Body of pancreas (tissue), 4 donors: ENCODE results near the gene PPP4R2. TPM values are rescaled to one million over a fixed set of nuclear protein-coding genes. Genes with fewer than 3 reads are reported as not detected.
"Not testable (repeated sequence)": the region's sequence is repeated elsewhere in the genome, so short reads cannot be mapped to it uniquely, and the experiment has no call there.

Experiments used
- ATAC-seq: fragments of 150-250 bp; one replicate; pipeline ENCODE4 v1.9.1; 2016
- DNase-seq, 4 donors: peaks; one replicate each; pipeline ENCODE4 v3.0.0-alpha.2; 2019
- H3K27ac ChIP-seq, 4 donors: fragments of 200-600 bp; sonication (generic); 1 replicate in 3 of 4; 2 replicates in 1 of 4; pipeline versions ENCODE4 v1.5.1 to v1.6.1; 2016 to 2019; ENCODE audit warnings: mild to moderate bottlenecking in 1 of 4, mixed read lengths in 1 of 4, moderate library complexity in 1 of 4
- H3K27me3 ChIP-seq, 2 donors: fragments of 200-600 bp; sonication (generic); one replicate each; pipeline ENCODE4 v1.6.0; 2016; ENCODE audit warnings: mild to moderate bottlenecking in 1 of 2
- H3K36me3 ChIP-seq, 2 donors: fragments of 200-600 bp; sonication (generic); replicated peaks in 1 of 2; 2 replicates each; pipeline ENCODE4 v1.5.1; 2016; ENCODE audit warnings: low read depth in 2 of 2; ENCODE audit not compliant: insufficient read depth in 1 of 2
- H3K4me1 ChIP-seq: fragments of 200-600 bp; sonication (generic); one replicate; pipeline ENCODE4 v1.6.0; 2016
- H3K4me3 ChIP-seq, 2 donors: fragments of 200-600 bp; sonication (generic); 1 replicate in 1 of 2; 2 replicates in 1 of 2; pipeline ENCODE4 v1.5.1; 2016 to 2019
- H3K9me3 ChIP-seq, 3 donors: fragments of 200-600 bp; sonication (generic); 1 replicate in 2 of 3; 2 replicates in 1 of 3; pipeline ENCODE4 v1.5.1; 2016
- POLR2A ChIP-seq, 3 donors: fragments of 450-650 bp; IDR thresholded peaks; one replicate each; pipeline ENCODE4 v1.6.1; 2016; ENCODE audit warnings: antibody characterized with exemption in 3 of 3, mild to moderate bottlenecking in 2 of 3
- WGBS, 2 donors: methylation state at CpG; one replicate each; pipeline ENCODE4 v1.1.5; 2017; 5-methylcytosine and 5-hydroxymethylcytosine counted together
- intact Hi-C: fragments of 100-400 bp; cut with DNase I; formaldehyde crosslinking; loops from one replicate; pipeline ENCODE4 v1.15.1; 2023
- total RNA-seq, 2 donors: library from RNA; depleted of rRNA; stranded (reverse); fragments of >200 nt; gene quantifications; one replicate each; pipeline ENCODE4 v1.1.0, GENCODE V29; 2016
- TF ChIP-seq, protein P1 (sequence below), 7 experiments: fragments of 450-650 bp in 4 of 7; fragments of 200-600 bp in 3 of 7; sonication (generic) in 3 of 7; IDR thresholded peaks; one replicate each; pipeline ENCODE4 v1.5.1; 2016 to 2019; ENCODE audit warnings: antibody characterized with exemption in 7 of 7

PPP4R2 gene
- total RNA-seq, 2 donors from 2014 or later = 21.5 to 28.0 TPM

DNA sequence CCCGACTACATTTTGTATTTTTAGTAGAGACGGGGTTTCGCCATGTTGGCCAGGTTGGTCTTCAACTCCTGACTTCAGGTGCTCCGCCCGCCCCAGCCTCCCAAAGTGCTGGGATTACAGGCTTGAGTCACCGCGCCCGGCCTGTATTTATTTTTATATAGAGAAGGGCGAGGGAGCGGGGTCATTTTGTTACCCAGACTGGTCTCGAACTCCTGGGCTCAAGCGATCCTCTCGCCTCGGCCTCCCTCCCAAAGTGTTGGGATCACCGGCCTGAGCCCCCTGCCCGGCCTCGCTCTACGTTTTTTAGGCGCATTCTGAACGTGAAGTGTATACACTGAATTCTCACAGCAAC lies 514 bp upstream of the PPP4R2 start:
- WGBS, 2 donors = 80 to 87% methylated on average over 20 of the region's 20 CpGs
- TF ChIP-seq, protein P1, sequence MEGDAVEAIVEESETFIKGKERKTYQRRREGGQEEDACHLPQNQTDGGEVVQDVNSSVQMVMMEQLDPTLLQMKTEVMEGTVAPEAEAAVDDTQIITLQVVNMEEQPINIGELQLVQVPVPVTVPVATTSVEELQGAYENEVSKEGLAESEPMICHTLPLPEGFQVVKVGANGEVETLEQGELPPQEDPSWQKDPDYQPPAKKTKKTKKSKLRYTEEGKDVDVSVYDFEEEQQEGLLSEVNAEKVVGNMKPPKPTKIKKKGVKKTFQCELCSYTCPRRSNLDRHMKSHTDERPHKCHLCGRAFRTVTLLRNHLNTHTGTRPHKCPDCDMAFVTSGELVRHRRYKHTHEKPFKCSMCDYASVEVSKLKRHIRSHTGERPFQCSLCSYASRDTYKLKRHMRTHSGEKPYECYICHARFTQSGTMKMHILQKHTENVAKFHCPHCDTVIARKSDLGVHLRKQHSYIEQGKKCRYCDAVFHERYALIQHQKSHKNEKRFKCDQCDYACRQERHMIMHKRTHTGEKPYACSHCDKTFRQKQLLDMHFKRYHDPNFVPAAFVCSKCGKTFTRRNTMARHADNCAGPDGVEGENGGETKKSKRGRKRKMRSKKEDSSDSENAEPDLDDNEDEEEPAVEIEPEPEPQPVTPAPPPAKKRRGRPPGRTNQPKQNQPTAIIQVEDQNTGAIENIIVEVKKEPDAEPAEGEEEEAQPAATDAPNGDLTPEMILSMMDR (IDR thresholded peaks at IDR 0.05) = no peak
- TF ChIP-seq POLR2A (IDR thresholded peaks at IDR 0.05) = no peak
- intact Hi-C loops = no loop called here
- Histone ChIP-seq H3K27me3 (no peaks in the 10 kb centered on the region), H3K27ac (peak overlapping the region; percentile 91 to 97 (median 94)), H3K9me3 (no peaks in the 10 kb centered on the region), H3K4me3 (no peak overlapping the region), H3K4me1 (peaks cover 30% of the 10 kb centered on the region), H3K36me3 (no peaks in the 10 kb centered on the region)
- ATAC-seq (no peak), DNase-seq (peak in 2 of 4 donors; percentile 11 to 24)

DNA sequence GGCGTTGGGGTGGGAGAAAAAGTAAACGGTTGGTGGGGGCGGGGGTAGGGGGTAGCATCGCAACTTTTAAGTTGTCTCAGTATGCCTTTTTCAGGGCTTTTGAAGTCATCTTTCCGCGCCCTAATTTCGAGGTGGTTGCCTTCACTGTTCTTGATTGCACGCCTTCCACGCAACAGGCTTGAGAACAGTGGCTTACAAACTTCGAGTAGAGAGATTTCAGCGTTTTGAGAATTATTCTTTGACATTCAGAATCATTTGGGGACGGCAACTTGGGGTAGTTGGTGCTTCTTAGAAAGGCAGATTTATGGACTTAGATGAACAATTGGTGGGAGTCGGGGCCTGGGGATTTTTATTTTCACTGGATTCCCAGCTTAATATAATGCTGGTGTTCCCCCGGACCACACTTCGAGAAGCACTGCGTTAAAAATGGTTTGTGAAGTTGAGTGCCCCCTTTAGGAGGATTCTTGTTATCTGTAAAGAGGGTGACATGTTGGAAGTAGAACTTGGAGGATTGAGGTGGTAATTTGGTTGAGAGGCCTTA lies 880 bp downstream of the PPP4R2 start:
- Histone ChIP-seq H3K9me3 (no peaks in the 10 kb centered on the region), H3K4me3 (peak overlapping the region; percentile 59 to 69), H3K4me1 (peaks cover 38% of the 10 kb centered on the region), H3K27me3 (no peaks in the 10 kb centered on the region), H3K27ac (peak overlapping the region; percentile 91 to 97 (median 94)), H3K36me3 (no peaks in the 10 kb centered on the region)
- intact Hi-C loops = no loop called here
- DNase-seq (peak in 3 of 4 donors; percentile 11 to 16 (median 16)), ATAC-seq (no peak)
- WGBS, 2 donors = 0 to 1% methylated on average over 16 of the region's 16 CpGs
- no peak for TF ChIP-seq POLR2A (IDR thresholded peaks at IDR 0.05)
- TF ChIP-seq, protein P1 (IDR thresholded peaks at IDR 0.05) = peak in 3 of 7 experiments; percentile 23 to 42 (median 37)

DNA sequence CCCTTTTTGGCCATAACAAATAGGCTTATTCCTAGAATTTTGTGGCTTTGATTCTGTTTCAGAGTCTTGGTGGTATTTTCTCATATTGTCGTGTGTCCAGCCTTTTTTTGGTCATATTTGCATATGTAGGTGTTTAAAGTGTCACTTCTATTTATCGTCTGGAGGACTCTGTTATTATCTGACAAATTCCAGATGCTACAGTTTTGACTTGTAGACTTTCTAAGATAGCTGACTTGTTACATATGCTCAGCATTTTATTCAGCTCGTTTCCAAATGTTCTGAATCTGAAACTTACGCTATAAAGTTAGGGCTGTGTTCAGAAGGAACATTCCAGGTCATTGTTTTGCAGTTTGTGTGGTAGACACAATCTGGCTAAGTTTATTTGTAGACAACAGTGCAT lies 1.9 kb downstream of the PPP4R2 start:
- H3K27ac ChIP-seq = peak overlapping the region in 1 of 4 donors; percentile 22
- ATAC-seq (no peak), DNase-seq (no peak)
- H3K4me1 ChIP-seq = peaks cover 41% of the 10 kb centered on the region
- 13 to 15% methylated on average over 4 of the region's 4 CpGs for WGBS, 2 donors
- H3K36me3 ChIP-seq = no peaks in the 10 kb centered on the region
- no peak for TF ChIP-seq POLR2A (IDR thresholded peaks at IDR 0.05)
- TF ChIP-seq, protein P1 (IDR thresholded peaks at IDR 0.05) = no peak
- H3K9me3 ChIP-seq = no peaks in the 10 kb centered on the region
- H3K4me3 ChIP-seq = peak overlapping the region in 1 of 2 donors; percentile 59
- intact Hi-C loops = no loop called here
- no peaks in the 10 kb centered on the region for H3K27me3 ChIP-seq

DNA sequence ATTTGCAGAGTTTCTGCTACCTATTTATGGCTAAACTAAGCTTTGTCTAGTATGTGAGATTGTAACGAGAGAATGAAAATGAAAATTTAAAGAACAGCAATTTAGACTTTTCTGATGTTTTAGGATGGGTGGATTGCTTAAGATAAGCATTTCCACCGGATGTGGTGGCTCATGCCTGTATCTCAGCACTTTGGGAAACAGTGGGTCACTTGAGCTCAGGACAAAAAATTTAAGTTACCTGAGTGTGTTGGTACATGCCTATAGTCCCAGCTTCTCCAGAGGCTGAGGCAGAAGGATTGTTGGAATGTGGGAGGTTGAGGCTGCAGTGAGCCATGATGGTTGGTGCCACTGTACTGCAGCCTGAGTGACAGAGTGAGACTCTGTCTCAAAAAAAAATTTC lies 3.3 kb downstream of the PPP4R2 start:
- Histone ChIP-seq H3K4me1 (peaks cover 48% of the 10 kb centered on the region), H3K27ac (no peak overlapping the region), H3K36me3 (no peaks in the 10 kb centered on the region), H3K4me3 (no peak overlapping the region), H3K27me3 (no peaks in the 10 kb centered on the region), H3K9me3 (no peaks in the 10 kb centered on the region)
- ATAC-seq (no peak), DNase-seq (no peak)
- 45 to 55% methylated on average over 2 of the region's 2 CpGs for WGBS, 2 donors
- TF ChIP-seq, protein P1 (IDR thresholded peaks at IDR 0.05) = no peak
- no peak for TF ChIP-seq POLR2A (IDR thresholded peaks at IDR 0.05)
- intact Hi-C loops = no loop called here

DNA sequence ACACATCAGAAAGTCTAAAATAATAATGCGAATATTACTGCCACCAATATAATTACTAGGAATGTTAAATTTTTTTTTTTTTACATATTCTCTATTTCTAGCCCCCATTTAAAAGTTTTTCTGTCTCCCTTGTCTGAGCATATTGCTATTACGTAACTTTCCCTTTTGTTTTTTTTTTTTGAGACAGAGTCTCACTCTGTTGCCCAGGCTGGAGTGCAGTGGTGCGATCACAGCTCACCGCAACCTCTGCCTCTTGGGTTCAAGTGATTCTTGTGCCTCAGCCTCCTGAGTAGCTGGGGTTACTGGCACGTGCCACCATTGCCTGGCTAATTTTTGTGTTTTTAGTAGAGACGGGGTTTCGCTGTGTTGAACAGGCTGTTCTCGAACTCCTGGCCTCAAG lies 6.4 kb downstream of the PPP4R2 start:
- intact Hi-C loops, H3K27me3 ChIP-seq, H3K9me3 ChIP-seq, ATAC-seq, H3K27ac ChIP-seq, DNase-seq, H3K4me3 ChIP-seq, H3K36me3 ChIP-seq: not testable (repeated sequence)
- WGBS, 2 donors = 92 to 94% methylated on average over 8 of the region's 8 CpGs
- H3K4me1 ChIP-seq = peaks cover 43% of the 10 kb centered on the region
